ENCODE measurements around the gene LAS1L. TPM values are rescaled to one million over a fixed set of nuclear protein-coding genes. Genes with fewer than 3 reads are reported as not detected.
"Not testable (repeated sequence)": the region's sequence is repeated elsewhere in the genome, so short reads cannot be mapped to it uniquely, and the experiment has no call there.

Gene LAS1L
- total RNA-seq, 4 donors from 2014 or later: 14.7 to 24.6 (median 22.7) TPM

DNA sequence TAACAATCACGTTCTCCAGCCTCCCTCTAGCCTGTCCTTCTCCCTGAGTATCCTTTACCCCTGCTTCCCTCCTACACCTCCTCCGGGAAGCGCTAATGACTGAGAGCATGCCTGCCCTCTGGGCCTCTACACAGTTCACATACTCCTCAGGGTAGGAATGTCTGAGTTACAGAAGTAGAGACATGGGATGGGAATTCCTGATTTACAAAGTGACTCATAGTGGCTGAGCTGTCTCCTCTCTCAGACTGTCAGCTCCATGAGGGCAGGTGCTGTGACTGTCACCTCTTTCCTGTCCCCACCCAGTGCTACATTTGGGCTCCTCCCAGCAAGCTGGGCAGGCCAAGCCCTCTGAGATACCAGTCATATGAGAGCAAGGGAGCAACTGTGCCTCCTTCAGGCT lies 2.6 kb downstream of the LAS1L start:
- 71 to 83% methylated on average over 3 of the region's 3 CpGs for WGBS, 2 donors
- no peaks in the 10 kb centered on the region for H3K9me3 ChIP-seq
- H3K4me3 ChIP-seq: no peak overlapping the region
- H3K36me3 ChIP-seq: peaks cover 0 to 52% (median 0%) of the 10 kb centered on the region in 3 donors
- no peak for DNase-seq
- H3K27me3 ChIP-seq: no peaks in the 10 kb centered on the region
- peaks cover 0 to 26% (median 7%) of the 10 kb centered on the region in 3 donors for H3K4me1 ChIP-seq
- H3K27ac ChIP-seq: no peak overlapping the region
- intact Hi-C loops (cut with DNase I): no loop called here
- no peak for TF ChIP-seq POLR2A (IDR thresholded peaks at IDR 0.05)
- TF ChIP-seq, protein P1, sequence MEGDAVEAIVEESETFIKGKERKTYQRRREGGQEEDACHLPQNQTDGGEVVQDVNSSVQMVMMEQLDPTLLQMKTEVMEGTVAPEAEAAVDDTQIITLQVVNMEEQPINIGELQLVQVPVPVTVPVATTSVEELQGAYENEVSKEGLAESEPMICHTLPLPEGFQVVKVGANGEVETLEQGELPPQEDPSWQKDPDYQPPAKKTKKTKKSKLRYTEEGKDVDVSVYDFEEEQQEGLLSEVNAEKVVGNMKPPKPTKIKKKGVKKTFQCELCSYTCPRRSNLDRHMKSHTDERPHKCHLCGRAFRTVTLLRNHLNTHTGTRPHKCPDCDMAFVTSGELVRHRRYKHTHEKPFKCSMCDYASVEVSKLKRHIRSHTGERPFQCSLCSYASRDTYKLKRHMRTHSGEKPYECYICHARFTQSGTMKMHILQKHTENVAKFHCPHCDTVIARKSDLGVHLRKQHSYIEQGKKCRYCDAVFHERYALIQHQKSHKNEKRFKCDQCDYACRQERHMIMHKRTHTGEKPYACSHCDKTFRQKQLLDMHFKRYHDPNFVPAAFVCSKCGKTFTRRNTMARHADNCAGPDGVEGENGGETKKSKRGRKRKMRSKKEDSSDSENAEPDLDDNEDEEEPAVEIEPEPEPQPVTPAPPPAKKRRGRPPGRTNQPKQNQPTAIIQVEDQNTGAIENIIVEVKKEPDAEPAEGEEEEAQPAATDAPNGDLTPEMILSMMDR (IDR thresholded peaks at IDR 0.05): no peak

DNA sequence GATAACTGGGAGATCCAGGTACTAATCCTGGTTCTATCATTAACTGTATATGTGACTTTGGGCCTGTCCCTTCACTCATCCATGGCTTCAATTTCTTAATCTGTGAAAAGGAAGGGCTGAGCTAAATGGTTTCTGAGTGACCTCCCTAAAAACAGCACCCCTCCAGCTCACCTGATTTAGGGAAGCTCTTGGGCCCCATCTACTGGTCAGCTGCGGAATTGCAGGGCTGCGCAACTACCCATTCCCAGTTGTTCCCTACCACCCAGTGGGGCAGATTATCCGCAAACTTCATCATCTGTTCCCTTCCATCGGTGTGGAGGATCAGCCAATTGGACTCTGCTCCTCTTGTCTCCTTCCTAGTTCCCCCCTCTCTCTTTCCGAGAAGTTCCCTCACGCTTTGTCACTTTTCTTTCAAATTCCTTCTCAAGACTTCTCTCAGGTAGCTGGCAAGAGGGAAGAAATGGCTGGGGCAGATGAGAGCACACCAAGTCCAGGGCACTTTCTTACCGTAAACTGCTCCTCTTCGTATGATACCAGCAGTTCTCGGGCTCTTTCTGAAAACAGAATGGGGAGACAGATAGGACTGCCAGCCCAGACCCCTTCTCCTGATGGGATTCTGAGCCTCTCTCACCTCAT lies 5.8 kb downstream of the LAS1L start:
- DNase-seq: no peak
- no peak for TF ChIP-seq POLR2A (IDR thresholded peaks at IDR 0.05)
- TF ChIP-seq, protein P1 (IDR thresholded peaks at IDR 0.05): peak; percentile 64 to 98 (median 84)
- peaks cover 0 to 19% (median 5%) of the 10 kb centered on the region in 3 donors for H3K4me1 ChIP-seq
- peaks cover 0 to 83% (median 2%) of the 10 kb centered on the region in 3 donors for H3K36me3 ChIP-seq
- no peaks in the 10 kb centered on the region for H3K27me3 ChIP-seq
- H3K9me3 ChIP-seq: no peaks in the 10 kb centered on the region
- no peak overlapping the region for H3K4me3 ChIP-seq
- intact Hi-C loops (cut with DNase I): no loop called here
- H3K27ac ChIP-seq: no peak overlapping the region
- 18 to 30% methylated on average over 4 to 8 of the region's 9 CpGs for WGBS, 2 donors

DNA sequence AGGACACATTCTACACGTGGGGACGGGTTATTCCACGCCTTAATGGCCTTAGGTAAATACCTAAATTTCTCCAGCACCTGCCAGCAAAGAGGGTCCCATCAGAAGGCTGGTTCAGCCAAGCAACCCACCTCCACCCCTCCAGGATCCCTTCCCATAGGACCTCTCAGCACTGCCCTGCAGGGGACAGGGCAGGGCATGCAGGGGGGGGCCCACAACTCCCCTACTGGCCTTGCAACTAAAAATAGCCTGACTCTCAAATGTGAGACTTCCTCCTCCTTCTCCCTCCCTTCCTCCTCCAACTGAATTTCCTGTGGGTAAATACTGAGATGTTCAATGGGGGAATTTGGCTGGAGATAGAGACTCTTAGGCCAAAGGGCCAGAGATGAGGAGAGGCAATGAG lies 6.3 kb downstream of the LAS1L start:
- H3K27ac ChIP-seq: no peak overlapping the region
- WGBS, 2 donors: 10% methylated on average over 2 of the region's 3 CpGs; no CpG with 5 or more reads in 1 of the 2 donors
- peaks cover 0 to 88% (median 7%) of the 10 kb centered on the region in 3 donors for H3K36me3 ChIP-seq
- no peak for DNase-seq
- TF ChIP-seq, protein P1 (IDR thresholded peaks at IDR 0.05): no peak
- TF ChIP-seq POLR2A (IDR thresholded peaks at IDR 0.05): no peak
- intact Hi-C loops (cut with DNase I): no loop called here
- H3K4me1 ChIP-seq: peaks cover 0 to 13% (median under 1%) of the 10 kb centered on the region in 3 donors
- H3K27me3 ChIP-seq: no peaks in the 10 kb centered on the region
- H3K9me3 ChIP-seq: no peaks in the 10 kb centered on the region
- H3K4me3 ChIP-seq: no peak overlapping the region

DNA sequence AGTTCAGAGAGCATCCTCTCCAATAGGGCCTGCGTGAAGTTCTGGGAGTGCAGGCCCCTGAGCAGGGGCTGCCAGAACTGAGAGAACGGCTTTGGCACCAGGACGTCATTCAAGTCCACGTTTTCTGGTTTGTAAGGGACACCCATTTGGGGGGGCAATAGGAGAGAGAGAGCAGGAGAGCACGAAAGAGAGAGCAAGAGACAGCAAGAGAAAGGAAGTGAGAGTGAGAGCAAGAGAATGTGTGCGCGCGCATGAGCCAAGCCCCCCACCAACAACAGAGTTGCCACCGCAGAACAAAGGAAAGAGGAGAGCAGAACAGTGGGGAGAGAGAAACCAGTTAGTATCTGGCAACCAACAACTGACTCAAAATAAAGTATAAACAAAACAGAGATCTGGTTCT lies 10.4 kb downstream of the LAS1L start:
- H3K27ac ChIP-seq: no peak overlapping the region
- no peaks in the 10 kb centered on the region for H3K4me1 ChIP-seq
- TF ChIP-seq, protein P1 (IDR thresholded peaks at IDR 0.05): no peak
- no peak for TF ChIP-seq POLR2A (IDR thresholded peaks at IDR 0.05)
- 78 to 88% methylated on average over 8 of the region's 9 CpGs for WGBS, 2 donors
- no peak overlapping the region for H3K4me3 ChIP-seq
- peaks cover 0 to 91% (median 7%) of the 10 kb centered on the region in 3 donors for H3K36me3 ChIP-seq
- intact Hi-C loops (cut with DNase I): no loop called here
- no peaks in the 10 kb centered on the region for H3K9me3 ChIP-seq
- no peak for DNase-seq
- H3K27me3 ChIP-seq: no peaks in the 10 kb centered on the region

DNA sequence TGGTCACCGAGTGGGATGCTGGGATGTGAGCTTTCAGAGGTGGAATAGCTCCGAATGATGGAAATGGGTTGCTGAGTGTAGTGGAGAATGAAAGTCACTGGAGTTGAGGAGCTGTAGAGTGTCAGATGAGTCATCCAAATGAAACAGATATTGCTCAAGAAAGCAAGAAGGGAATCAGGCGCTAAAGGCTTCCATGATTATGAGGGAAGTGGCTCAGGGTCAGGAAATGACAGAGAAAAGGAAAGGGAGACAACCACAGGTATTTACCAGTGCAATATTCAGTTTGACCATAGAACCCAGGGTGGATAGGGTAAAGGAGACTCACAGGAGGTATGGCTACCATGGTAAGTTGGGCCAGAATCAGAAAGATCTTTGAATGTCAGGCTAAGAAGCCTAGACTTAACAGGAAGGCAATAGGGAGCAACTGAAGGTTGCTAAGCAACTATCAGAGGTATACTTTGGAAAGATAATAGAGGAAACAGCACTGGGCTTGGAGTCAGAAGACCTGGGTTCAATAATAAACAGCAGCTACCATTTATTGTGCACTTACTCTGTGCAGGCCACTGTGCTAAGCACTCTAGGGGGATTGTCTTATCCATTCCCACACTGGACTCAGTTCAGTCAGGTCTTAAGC lies 11.7 kb downstream of the LAS1L start:
- TF ChIP-seq POLR2A (IDR thresholded peaks at IDR 0.05): no peak
- TF ChIP-seq, protein P1 (IDR thresholded peaks at IDR 0.05): no peak
- peaks cover 0 to 92% (median 7%) of the 10 kb centered on the region in 3 donors for H3K36me3 ChIP-seq
- no peaks in the 10 kb centered on the region for H3K4me1 ChIP-seq
- H3K27me3 ChIP-seq: no peaks in the 10 kb centered on the region
- intact Hi-C loops (cut with DNase I): no loop called here
- H3K9me3 ChIP-seq: no peaks in the 10 kb centered on the region
- no peak for DNase-seq
- H3K4me3 ChIP-seq: no peak overlapping the region
- WGBS, 2 donors: 66 to 81% methylated on average over 3 of the region's 3 CpGs
- no peak overlapping the region for H3K27ac ChIP-seq

DNA sequence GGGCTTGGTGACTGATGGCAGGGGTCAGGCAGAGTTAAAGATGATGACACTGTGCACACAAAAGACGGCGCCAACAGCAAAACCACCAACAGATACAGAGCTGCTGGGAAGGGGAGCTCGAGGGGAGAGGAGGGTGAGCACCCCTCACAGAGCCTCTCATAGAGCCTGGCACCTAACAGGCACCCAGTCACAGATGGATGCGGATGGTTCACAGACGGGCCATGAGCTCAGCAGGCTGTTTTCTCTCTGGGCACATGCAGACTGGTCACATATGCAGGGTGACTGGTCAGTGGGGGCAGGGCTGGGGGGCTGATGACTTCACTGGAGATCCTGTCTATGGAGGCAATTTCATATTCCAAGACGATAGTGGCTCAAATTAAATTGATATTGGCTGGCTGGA lies 15.1 kb downstream of the LAS1L start:
- H3K4me3 ChIP-seq; intact Hi-C loops (cut with DNase I); H3K27me3 ChIP-seq; H3K9me3 ChIP-seq; H3K4me1 ChIP-seq; H3K27ac ChIP-seq; DNase-seq: not testable (repeated sequence)
- H3K36me3 ChIP-seq: peaks cover 0 to 80% (median 7%) of the 10 kb centered on the region in 3 donors
- WGBS, 2 donors: 77 to 85% methylated on average over 3 to 4 of the region's 6 CpGs

DNA sequence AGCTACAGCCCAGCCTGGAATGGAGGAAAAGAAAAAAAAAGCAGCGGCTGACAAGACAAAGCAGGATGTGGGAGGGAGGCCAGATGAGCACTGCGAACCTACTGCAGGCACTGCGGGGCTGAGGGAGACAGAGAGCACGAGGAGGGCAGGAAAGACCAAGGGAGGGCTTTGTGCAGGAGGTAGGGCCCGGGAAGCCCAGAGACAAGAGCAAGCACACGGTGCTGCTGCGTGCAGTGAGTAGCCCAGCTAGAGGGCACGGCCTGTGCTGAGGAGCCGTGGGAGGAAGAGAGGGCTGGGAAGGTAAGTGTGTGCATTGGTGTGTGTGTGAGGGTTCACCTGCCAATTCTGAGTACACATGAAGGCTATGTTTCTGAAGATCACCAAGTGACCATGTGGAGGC lies 15.6 kb downstream of the LAS1L start:
- 81 to 100% methylated on average over 1 to 6 of the region's 9 CpGs for WGBS, 2 donors
- H3K4me1 ChIP-seq; DNase-seq; H3K9me3 ChIP-seq; H3K27ac ChIP-seq; H3K4me3 ChIP-seq; intact Hi-C loops (cut with DNase I); H3K27me3 ChIP-seq: not testable (repeated sequence)
- peaks cover 0 to 80% (median 6%) of the 10 kb centered on the region in 3 donors for H3K36me3 ChIP-seq
